ENCODE data around the gene FIBP. TPM values are rescaled to one million over a fixed set of nuclear protein-coding genes. Genes with fewer than 3 reads are reported as not detected.
"Not testable (repeated sequence)": the region's sequence is repeated elsewhere in the genome, so short reads cannot be mapped to it uniquely, and the experiment has no call there.

Gene FIBP
- total RNA-seq, 1 experiment from 2014 or later: 105 TPM

GRCh38 chr11:65849366-65849765, 38.9 kb downstream of the FIBP start:
- CTCF ChIA-PET: interaction anchor here (1.1 kb wide), 1 partner anchor 25 kb away, joined by 3 read pairs; no protein-coding TSS in a partner anchor
- Histone ChIP-seq H2AFZ (no peak overlapping the region), H3K79me2 (ENCODE audit: low read depth) (peaks cover 10% of the 10 kb centered on the region), H3K4me3 (no peak overlapping the region), H3K9me3 (ENCODE audit: insufficient read depth, low read depth) (no peaks in the 10 kb centered on the region), H3K36me3 (ENCODE audit: low read depth) (peaks cover 8% of the 10 kb centered on the region), H3K4me2 (no peak overlapping the region), H3K4me1 (replicated peaks; ENCODE audit: insufficient read depth) (no peaks in the 10 kb centered on the region), H3K9me2 (ENCODE audit: insufficient read depth) (no peaks in the 10 kb centered on the region), H4K20me1 (ENCODE audit: insufficient read depth) (peaks cover 15% of the 10 kb centered on the region), H3K27me3 (ENCODE audit: insufficient read depth, low read depth) (no peaks in the 10 kb centered on the region), H3K27ac (no peak overlapping the region), H3F3A (ENCODE audit: insufficient read depth, low read depth) (peaks cover 43% of the 10 kb centered on the region)
- peak; percentile 31 to 34 for DNase-seq
- POLR2A ChIA-PET (ENCODE audit: unreplicated experiment): no interaction called here
- TF ChIP-seq CTCF (conservative IDR thresholded peaks at IDR 0.05) (no peak), EZH2 (IDR thresholded peaks at IDR 0.05; ENCODE audit: low read depth) (no peak)
- intact Hi-C loops (cut with micrococcal nuclease; ENCODE audit: unreplicated experiment): no loop called here
- BruUV-seq (replicated peaks): no TSS peak

- H3K4me3 ChIP-seq; H3K36me3 ChIP-seq (ENCODE audit: low read depth); DNase-seq; BruUV-seq (replicated peaks); H3K9me2 ChIP-seq (ENCODE audit: insufficient read depth); H3K4me2 ChIP-seq; H3K27ac ChIP-seq; H3K79me2 ChIP-seq (ENCODE audit: low read depth); H2AFZ ChIP-seq; H4K20me1 ChIP-seq (ENCODE audit: insufficient read depth); H3K4me1 ChIP-seq (replicated peaks; ENCODE audit: insufficient read depth); intact Hi-C loops (cut with micrococcal nuclease; ENCODE audit: unreplicated experiment); H3K9me3 ChIP-seq (ENCODE audit: insufficient read depth, low read depth); H3K27me3 ChIP-seq (ENCODE audit: insufficient read depth, low read depth): not testable (repeated sequence)
- ChIA-PET CTCF (interaction anchor here (0.6 to 1.1 kb wide), 3 partner anchors 25 to 259 kb away, joined by 3 read pairs; no protein-coding TSS in a partner anchor), POLR2A (ENCODE audit: unreplicated experiment) (interaction anchor here (0.7 kb wide), 1 partner anchor 233 kb away, joined by 6 read pairs; the partner anchor contains the start of gene PCNX3)
- peaks cover 43% of the 10 kb centered on the region for H3F3A ChIP-seq (ENCODE audit: insufficient read depth, low read depth)
Measured at GRCh38 chr11:65848693-65849092, 39.6 kb downstream of the FIBP start.

- Histone ChIP-seq H3F3A (ENCODE audit: insufficient read depth, low read depth) (peaks cover 40% of the 10 kb centered on the region), H3K9me2 (ENCODE audit: insufficient read depth) (no peaks in the 10 kb centered on the region), H2AFZ (no peak overlapping the region), H3K4me3 (no peak overlapping the region), H3K4me1 (replicated peaks; ENCODE audit: insufficient read depth) (no peaks in the 10 kb centered on the region), H3K9me3 (ENCODE audit: insufficient read depth, low read depth) (no peaks in the 10 kb centered on the region), H3K27ac (no peak overlapping the region), H3K4me2 (no peak overlapping the region), H4K20me1 (ENCODE audit: insufficient read depth) (no peaks in the 10 kb centered on the region), H3K27me3 (ENCODE audit: insufficient read depth, low read depth) (no peaks in the 10 kb centered on the region), H3K36me3 (ENCODE audit: low read depth) (no peaks in the 10 kb centered on the region), H3K79me2 (ENCODE audit: low read depth) (no peaks in the 10 kb centered on the region)
- intact Hi-C loops (cut with micrococcal nuclease; ENCODE audit: unreplicated experiment): no loop called here
- BruUV-seq (replicated peaks): no TSS peak
- POLR2A ChIA-PET (ENCODE audit: unreplicated experiment): interaction anchor here (0.7 kb wide), 1 partner anchor 59 kb away, joined by 21 read pairs; no protein-coding TSS in a partner anchor
- TF ChIP-seq CTCF (conservative IDR thresholded peaks at IDR 0.05): no peak
- TF ChIP-seq EZH2 (IDR thresholded peaks at IDR 0.05; ENCODE audit: low read depth): no peak
- CTCF ChIA-PET: interaction anchor here (0.6 to 1.5 kb wide), 2 partner anchors 11 to 37 kb away, joined by 4 to 6 read pairs; no protein-coding TSS in a partner anchor
- no peak for DNase-seq
Measured at GRCh38 chr11:65847746-65848145, 40.5 kb downstream of the FIBP start.

Measured in PC-9 (cell line).